Right lobe of liver (tissue), 6 donors: Measurements from ENCODE around the gene AQP3. TPM values are rescaled to one million over a fixed set of nuclear protein-coding genes. Genes with fewer than 3 reads are reported as not detected.
"Not testable (repeated sequence)": the region's sequence is repeated elsewhere in the genome, so short reads cannot be mapped to it uniquely, and the experiment has no call there.

Source experiments
- ATAC-seq, 4 donors: fragments of 200-7000 bp; cut with Tn5 transposase; one replicate each; pipeline ENCODE4 v1.9.1; 2020; ENCODE audit warnings: mild to moderate bottlenecking in 4 of 4, moderate library complexity in 4 of 4
- DNase-seq, 3 donors: peaks; one replicate each; pipeline ENCODE4 v3.0.0-alpha.2; 2020
- H3K27ac ChIP-seq, 3 donors: fragments of 200-600 bp; one replicate each; pipeline ENCODE4 v1.8.0; 2022
- H3K27me3 ChIP-seq, 2 donors: fragments of 200-600 bp; one replicate each; pipeline ENCODE4 v1.8.0; 2022
- H3K36me3 ChIP-seq, 4 donors: fragments of 200-600 bp; sonication (generic) in 1 of 4; one replicate each; pipeline versions ENCODE4 v1.5.1 to v1.8.0; 2017 to 2022; ENCODE audit warnings: control low read depth in 1 of 4
- H3K4me1 ChIP-seq, 4 donors: fragments of 200-600 bp; sonication (generic) in 1 of 4; one replicate each; pipeline versions ENCODE4 v1.5.1 to v1.8.0; 2017 to 2022; ENCODE audit warnings: control low read depth in 1 of 4
- H3K4me3 ChIP-seq, 3 donors: fragments of 200-600 bp; one replicate each; pipeline ENCODE4 v1.8.0; 2022
- H3K9me3 ChIP-seq, 4 donors: fragments of 200-600 bp; sonication (generic) in 1 of 4; one replicate each; pipeline versions ENCODE4 v1.5.1 to v1.8.0; 2017 to 2022; ENCODE audit warnings: control low read depth in 1 of 4
- CTCF ChIP-seq, 4 donors: fragments of 200-600 bp in 3 of 4; fragments of 450-650 bp in 1 of 4; IDR thresholded peaks; one replicate each; pipeline versions ENCODE4 v1.5.1 to v1.8.0; 2016 to 2022; ENCODE audit warnings: antibody characterized with exemption in 4 of 4, mild to moderate bottlenecking in 2 of 4
- POLR2A ChIP-seq: fragments of 450-650 bp; IDR thresholded peaks from one replicate; pipeline ENCODE4 v1.6.1; 2017; ENCODE audit warnings: antibody characterized with exemption, mild to moderate bottlenecking
- WGBS: methylation state at CpG from one replicate; pipeline ENCODE4 v1.1.6; 2018; ENCODE audit warnings: low coverage, low lambda C conversion rate; ENCODE audit not compliant: insufficient coverage; ENCODE audit errors: missing lambda C conversion rate; 5-methylcytosine and 5-hydroxymethylcytosine counted together
- intact Hi-C, 2 donors: fragments of 100-400 bp; cut with DNase I; formaldehyde crosslinking; loops; one replicate each; pipeline versions ENCODE4 v1.11.2 to v1.14.1; 2022
- total RNA-seq, 6 experiments: library from RNA; depleted of rRNA in 2 of 6; stranded (reverse); fragments of >200 nt in 2 of 6; fragmentation: NEBNext Ultra II Directional in 3 of 6; extraction: Animal tissue kit (Norgen Biotek cat#: 25700) in 3 of 6; gene quantifications; one replicate each; pipeline versions ENCODE4 v1.1.0 to v1.2.4, GENCODE V29; 2016 to 2023
- donor health status: DM: no; HTN: yes; CAD: no.
- donor health status: DM: no; HTN: no; CAD: no.
- donor health status: DM: no; HTN: no; CAD: no.
- donor health status: DM: no; HTN: yes; CAD: no.
- donor health status: DM: no; HTN: yes; CAD: no.

AQP3 gene
- total RNA-seq, 6 experiments from 2014 or later: 49.7 to 158 (median 109) TPM

GRCh38 chr9:33429256-33429985, 18.0 kb downstream of the AQP3 start:
- Histone ChIP-seq H3K27ac (no peak overlapping the region), H3K27me3 (no peaks in the 10 kb centered on the region), H3K9me3 (no peaks in the 10 kb centered on the region), H3K4me1 (peaks cover 0 to 15% (median 0%) of the 10 kb centered on the region in 4 donors), H3K4me3 (no peak overlapping the region), H3K36me3 (no peaks in the 10 kb centered on the region)
- DNase-seq (no peak), ATAC-seq (peak in 3 of 4 donors; percentile 46 to 75 (median 51))
- TF ChIP-seq CTCF (IDR thresholded peaks at IDR 0.05): no peak
- no peak for TF ChIP-seq POLR2A
- intact Hi-C loops: no loop called here
- WGBS: 35% methylated on average over 3 of the region's 3 CpGs

- ATAC-seq: peak in 1 of 4 donors; percentile 19
- H3K9me3 ChIP-seq: no peaks in the 10 kb centered on the region
- no peaks in the 10 kb centered on the region for H3K36me3 ChIP-seq
- TF ChIP-seq CTCF (IDR thresholded peaks at IDR 0.05): no peak
- H3K4me3 ChIP-seq: no peak overlapping the region
- no peaks in the 10 kb centered on the region for H3K27me3 ChIP-seq
- no peak overlapping the region for H3K27ac ChIP-seq
- 100% methylated on average over 2 of the region's 7 CpGs for WGBS
- no peak for DNase-seq
- peaks cover 0 to 15% (median 0%) of the 10 kb centered on the region in 4 donors for H3K4me1 ChIP-seq
- intact Hi-C loops: no loop called here
These were observed 20.5 kb downstream of the AQP3 start for GRCh38 chr9:33426843-33427293.

DNA sequence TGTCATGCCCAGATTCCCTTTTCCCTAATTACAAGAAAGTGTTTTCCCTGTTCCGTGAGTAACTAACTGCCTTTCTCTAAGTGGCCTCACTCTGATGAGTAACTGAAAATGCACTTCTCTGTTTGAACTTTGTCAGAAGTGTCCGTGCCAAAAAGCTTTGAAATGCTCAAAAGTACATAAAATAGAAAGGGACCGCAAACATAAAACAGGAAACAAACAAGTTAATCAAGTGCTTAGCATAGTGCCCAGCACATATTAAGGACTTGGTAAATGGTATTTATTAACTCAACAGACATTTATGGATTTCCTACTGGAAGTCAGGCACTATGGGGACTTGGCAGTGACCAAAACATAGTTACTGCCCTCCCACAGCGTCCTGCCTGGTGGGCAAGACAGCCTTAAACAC, 22.3 kb downstream of the AQP3 start:
- peaks cover 0 to 3% (median 0%) of the 10 kb centered on the region in 4 donors for H3K4me1 ChIP-seq
- H3K27ac ChIP-seq: no peak overlapping the region
- H3K4me3 ChIP-seq: no peak overlapping the region
- no peaks in the 10 kb centered on the region for H3K27me3 ChIP-seq
- no peaks in the 10 kb centered on the region for H3K9me3 ChIP-seq
- DNase-seq (no peak), ATAC-seq (peak; percentile 53 to 81 (median 68))
- H3K36me3 ChIP-seq: no peaks in the 10 kb centered on the region
- no peak for TF ChIP-seq POLR2A
- no peak for TF ChIP-seq CTCF (IDR thresholded peaks at IDR 0.05)
- intact Hi-C loops: no loop called here
- 29% methylated on average over 4 of the region's 4 CpGs for WGBS

DNA sequence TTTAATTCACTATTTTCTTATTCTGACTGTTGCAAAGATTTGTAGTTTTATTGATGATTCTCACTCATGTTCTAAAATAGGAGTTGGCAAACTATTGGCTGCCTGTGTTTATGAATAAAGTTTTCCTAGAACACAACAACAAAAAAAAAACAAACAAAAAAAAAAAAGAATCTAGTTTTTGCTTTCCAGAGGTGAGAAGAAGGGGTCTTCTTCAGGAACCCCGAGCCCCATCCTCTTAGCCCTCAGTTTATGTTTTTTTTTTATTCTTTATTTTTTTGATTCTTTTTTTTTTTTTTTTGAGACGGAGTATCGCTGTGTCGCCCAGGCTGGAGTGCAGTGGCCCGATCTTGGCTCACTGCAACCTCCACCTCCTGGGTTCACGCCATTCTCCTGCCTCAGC, 22.9 kb downstream of the AQP3 start:
- H3K27me3 ChIP-seq, H3K4me1 ChIP-seq, H3K27ac ChIP-seq, ATAC-seq, intact Hi-C loops, H3K36me3 ChIP-seq, DNase-seq, H3K9me3 ChIP-seq, H3K4me3 ChIP-seq: not testable (repeated sequence)
- WGBS: 95% methylated on average over 4 of the region's 6 CpGs

GRCh38 chr9:33424043-33424442, 23.4 kb downstream of the AQP3 start:
- H3K27me3 ChIP-seq, H3K4me1 ChIP-seq, ATAC-seq, intact Hi-C loops, H3K4me3 ChIP-seq, H3K9me3 ChIP-seq, DNase-seq, H3K27ac ChIP-seq, H3K36me3 ChIP-seq: not testable (repeated sequence)
- WGBS: 36% methylated on average over 1 of the region's 7 CpGs
